Activated CD8-positive, alpha-beta memory T cell treated with anti-CD3 and anti-CD28 coated beads, Interleukin-2, amount 50 U/mL, for 48 hours (primary cell): ENCODE results near the gene UPK3BL1.
"Not testable (repeated sequence)": the region's sequence is repeated elsewhere in the genome, so short reads cannot be mapped to it uniquely, and the experiment has no call there.

Experiments
- DNase-seq: peaks from one replicate; pipeline ENCODE4 v3.0.0-alpha.2; 2020

Gene UPK3BL1, protein sequence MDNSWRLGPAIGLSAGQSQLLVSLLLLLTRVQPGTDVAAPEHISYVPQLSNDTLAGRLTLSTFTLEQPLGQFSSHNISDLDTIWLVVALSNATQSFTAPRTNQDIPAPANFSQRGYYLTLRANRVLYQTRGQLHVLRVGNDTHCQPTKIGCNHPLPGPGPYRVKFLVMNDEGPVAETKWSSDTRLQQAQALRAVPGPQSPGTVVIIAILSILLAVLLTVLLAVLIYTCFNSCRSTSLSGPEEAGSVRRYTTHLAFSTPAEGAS

DNA sequence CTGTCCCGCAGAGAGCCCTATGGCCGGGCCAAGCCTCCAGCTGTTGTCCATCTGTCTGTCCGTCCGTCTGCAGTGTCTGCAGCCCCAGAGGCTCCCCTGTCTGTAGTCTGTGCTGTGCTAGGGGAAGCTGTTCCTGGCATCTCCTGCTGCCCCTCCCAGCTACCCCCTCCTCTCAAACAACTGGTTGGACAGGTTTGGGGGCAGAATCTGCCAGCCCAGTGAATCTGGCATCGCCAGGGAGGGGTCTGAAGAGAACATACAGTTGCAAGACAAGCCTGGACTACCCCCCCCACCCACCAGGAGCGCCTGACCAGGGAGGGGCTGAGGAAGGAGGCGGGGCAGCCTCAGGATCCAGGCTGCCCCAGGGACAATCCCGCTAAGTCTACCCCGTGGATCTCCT lies at the start of gene UPK3BL1:
Gene UPK3BL1, minus strand, starts transcription at position 101 of the 400 bp plus-strand sequence. Its CDS starts 50 bp downstream, at position 51.
- DNase-seq, result not testable (repeated sequence)

DNA sequence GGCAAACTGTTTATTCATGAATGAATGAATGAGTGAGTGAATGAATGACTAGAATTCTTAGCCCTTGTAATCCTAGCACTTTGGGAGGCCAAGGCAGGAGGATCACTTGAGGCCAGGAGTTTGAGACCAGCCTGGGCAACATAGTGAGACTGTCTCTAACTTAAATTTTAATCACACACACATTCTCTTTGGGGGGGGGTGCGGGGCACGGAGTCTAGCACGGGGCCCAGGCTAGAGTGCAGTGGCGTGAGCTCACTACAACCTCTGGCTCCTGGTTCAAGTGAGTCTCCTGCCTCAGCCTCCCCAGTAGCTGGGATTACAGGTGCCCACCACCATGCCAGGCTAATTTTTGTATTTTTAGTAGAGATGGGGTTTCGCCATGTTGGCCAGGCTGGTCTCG lies 48.0 kb upstream of the UPK3BL1 start:
- DNase-seq, result not testable (repeated sequence)

DNA sequence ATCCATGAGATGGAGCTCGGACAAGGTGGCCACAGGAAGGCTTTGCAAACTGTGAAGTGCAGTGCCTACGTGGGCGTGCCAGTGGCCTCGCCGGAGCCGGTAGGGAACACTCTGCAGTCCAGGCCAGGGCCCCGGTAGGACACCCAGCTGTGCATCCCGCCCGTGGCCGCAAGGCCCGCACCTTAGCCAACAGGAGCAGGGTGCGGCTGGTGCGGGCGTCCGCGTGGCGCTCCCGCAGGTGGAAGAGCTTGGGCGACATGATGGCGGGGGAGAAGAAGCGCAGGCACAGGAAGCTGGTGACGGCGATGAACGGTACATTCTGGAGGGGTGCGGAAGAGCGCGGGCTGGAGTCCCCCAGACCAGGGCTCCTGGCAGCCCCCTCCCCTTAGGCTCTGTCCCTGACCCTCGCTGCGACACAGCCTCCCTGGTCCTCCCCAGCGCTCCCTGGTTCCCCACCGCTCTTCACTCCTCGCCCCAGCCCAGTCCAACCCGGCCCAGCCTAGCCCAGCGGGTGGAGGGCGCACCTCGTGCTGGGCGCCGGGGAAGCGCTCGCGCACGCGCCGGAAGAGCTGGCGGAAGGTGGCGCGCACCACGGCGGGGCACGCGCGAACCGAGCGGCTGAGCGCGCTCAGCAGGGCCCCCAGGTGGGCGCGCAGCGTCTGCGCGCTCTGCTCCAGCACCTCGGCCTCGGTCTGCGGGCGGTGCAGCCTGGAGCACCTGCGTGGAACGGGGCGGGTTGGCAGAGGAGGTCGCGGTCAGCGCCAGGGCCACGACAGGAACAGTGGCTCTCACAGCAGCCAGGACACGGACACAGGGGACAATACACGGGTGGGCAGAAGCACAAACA lies 47.1 kb upstream of the UPK3BL1 start:
- DNase-seq, result peak; percentile 60

DNA sequence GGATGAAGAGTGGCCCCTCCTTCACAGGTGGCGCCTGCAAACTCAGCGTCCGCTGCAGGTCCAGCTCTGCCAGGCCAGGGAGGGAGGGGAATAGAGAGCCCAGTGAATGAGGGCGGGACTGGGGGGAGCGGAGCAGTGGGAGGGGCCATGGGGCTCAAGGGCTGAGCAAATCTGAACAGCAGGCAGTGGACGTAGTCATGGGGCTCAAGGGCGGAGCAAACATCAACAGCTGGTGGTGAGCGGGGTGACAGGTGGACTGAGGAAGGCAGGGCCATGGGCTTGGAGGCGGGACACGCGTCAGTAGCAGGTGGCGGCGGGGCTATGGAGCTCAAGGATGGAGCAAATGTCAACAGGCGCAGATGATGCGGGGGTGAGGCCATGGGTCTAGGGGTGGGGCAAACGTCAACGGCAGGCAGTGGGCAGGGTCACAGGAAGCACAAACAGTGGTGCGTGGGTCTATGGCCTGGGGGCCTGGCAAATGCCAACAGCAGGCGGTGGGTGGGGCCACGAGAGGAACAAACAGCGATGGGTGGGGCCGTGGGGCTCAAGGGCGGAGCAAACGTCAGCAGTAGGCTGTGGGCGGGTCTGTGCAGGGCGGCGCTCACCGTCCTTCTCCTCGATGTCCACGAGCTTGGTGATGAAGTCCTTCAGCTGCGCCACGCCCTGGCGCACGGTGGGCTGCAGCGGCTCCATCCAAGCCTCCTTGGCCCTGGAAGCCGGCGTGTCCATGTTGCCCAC lies 45.9 kb upstream of the UPK3BL1 start:
- DNase-seq, result not testable (repeated sequence)

DNA sequence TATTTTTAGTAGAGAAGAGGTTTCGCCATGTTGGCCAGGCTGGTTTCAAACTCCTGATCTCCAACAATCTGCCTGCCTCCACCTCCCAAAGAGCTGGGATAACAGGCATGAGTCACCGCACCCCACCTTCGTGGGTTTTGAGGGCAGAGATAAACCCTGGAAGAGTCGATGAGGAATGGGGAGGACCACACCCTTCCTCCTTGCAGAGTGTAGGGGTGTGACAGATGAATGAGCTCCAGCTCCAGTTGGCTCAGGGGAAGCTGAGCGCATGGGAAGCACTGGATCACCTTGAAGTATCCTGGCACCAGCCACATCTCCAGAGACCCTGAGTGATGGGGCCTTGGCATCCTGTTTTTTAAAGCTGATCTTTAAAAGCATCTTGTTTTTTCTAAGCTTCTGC lies 40.0 kb upstream of the UPK3BL1 start:
- not testable (repeated sequence) for DNase-seq

DNA sequence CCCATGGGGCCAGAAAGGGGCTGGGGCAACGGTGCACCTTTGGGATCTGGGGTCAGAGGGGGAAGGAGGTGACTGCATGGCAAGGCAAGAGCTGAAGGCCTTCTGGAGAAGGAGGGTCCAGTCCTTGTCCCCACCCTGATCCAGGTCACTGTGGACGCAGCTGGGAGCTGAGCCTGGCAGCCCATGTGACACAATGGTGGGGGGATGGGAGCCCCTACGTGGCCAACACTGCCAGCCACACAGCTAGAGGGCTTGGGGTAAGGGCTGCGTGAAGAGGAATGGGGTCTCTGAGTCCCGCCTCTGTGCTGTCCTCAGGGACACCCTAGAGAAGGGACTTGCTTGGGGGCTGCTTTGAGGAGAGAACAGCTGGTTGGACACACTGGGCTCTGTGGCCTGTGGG lies 38.2 kb upstream of the UPK3BL1 start:
- not testable (repeated sequence) for DNase-seq

DNA sequence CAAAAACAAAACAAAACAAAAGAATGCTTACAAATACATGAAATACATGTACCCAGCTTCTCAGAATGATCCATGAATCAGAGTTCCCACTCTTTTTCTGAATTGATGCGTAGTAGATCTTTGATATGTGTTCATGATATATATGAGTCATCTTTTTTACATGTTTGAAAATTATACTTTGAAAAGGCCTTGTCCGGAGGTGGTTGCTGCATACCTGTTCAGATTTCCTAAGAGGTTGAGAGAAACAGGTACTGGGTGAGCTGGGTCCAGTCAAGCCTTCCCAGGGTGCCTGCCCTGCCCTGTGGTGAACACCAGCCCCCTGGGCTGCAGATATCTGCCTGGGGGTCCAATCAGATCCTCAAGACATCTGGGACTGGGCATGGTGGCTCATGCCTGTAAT lies 33.0 kb upstream of the UPK3BL1 start:
- DNase-seq, result peak; percentile 67

DNA sequence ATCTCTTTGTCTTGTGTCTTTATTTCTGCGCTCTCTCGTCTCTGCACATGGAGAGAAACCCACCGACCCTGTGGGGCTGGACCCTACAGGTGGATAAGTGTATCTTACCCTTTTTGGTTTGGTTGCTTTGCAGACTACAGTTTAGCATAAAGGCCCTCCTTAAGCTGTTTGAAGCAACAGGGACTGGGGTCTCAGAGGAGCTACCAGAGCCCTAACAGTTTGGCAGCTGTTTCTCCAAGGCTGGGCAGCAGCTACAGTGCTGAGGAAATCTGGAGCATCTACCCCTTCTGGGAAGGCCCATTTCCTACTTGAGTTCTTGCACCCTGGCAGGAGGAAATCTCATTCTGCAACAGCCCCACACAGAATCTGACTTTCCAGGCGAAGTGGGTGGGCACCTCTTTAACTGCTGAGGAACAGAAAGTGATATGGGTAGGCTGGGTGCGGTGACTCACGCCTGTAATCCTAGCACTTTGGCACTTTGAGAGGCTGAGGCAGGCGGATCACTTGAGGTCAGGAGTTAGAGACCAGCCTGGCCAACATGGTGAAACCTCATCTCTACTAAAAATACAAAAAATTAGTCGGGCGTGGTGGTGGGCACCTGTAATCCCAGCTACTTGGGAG lies 31.0 kb upstream of the UPK3BL1 start:
- DNase-seq, result peak; percentile 52

DNA sequence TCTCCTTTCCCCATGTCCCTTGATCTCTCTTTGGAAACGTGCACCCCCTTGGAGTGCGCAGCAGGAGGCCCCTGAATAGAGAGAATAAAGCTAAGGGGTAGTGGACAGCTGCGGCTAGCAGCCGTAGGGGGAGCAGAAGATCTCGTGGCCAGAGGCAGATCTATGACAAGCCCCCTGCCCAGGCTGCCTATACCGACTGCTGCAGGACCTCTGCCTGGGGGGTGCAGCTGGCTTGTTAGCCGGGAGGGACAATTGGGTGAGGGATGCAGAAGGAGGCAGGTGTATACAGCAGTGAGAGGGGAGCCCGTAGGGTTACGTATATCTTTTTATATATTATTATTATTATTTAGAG lies 29.3 kb upstream of the UPK3BL1 start:
- DNase-seq, result not testable (repeated sequence)

DNA sequence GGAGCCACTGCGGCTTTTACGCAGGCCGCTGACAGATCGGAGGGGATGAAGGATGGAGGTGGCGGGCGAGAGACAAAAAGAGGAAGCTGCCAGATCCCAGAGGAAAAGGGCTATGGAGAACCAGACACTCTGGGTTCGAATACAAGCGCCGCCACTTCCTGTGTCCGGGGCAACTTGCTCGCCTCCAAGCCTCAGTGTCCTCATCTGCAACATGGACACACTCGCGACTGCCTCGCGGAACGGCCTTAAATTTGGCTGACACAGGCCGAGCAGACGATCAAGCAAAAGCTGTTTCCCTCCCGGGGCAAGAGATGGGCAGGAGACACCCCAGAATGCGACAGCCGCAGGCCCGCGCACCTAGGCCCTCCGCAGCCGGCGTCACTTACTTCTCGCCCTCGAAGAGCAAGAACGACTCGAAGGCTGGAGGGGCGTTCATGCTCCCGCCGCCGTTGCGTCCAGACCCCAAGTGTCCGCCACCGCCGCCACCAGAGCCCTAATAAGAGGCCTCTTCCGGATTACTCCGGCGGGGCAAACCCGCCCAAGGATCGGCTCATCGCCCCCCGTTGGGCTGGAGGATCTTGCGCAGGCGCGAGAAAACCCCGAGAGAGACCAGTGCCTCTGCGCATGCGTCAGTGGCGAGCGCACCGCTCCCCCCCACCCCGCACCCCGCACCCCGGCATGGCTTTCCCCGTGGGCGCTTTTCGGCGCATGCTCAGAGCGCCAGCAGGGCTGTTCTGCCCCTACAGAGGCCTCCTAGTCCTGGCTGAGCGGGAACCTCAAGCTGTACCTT lies 28.8 kb upstream of the UPK3BL1 start, which contains the start of gene POLR2J2:
Gene POLR2J2, minus strand, starts transcription at position 498 of the 790 bp plus-strand sequence. Its CDS starts 62 bp downstream, at position 436.
- not testable (repeated sequence) for DNase-seq

DNA sequence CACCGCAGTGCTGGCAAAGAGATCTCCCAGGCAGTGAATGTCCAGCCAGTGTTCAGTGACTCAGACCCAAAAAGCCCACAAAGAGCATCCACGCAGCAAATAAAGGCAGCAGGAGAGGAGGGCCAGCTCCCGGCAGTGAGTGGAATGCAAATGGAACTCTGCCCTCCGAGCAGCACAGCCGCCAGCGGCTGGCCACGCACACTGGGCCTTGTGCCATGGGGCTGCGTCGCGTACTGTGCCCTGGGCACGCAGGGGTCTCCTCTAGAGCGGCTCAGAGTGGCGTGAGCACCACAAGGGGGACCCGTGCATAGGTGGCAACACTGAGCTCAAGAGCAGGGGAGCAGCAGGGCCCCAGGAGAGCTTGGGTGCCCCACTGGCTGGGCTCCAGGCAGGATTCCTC lies 24.9 kb upstream of the UPK3BL1 start:
- not testable (repeated sequence) for DNase-seq

DNA sequence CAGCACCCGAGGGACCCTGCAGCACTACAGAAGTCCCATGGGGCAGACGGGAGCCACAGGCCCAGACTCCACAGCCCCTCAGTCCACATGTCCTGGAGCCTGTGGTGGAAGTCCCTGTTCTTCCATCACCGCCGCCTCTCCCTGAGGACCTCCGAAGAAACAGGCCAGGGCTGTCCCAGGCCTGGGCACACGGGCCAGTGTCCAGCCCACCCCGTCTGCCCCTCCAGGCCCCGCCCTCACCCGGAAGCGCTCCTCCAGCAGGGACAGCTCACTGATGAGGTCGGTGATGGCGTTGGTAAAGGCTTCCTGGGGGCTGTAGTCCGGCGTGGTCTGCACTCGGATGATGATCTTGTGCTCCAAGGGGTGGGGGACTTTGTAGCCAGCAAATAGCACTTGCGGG lies 24.3 kb upstream of the UPK3BL1 start:
- not testable (repeated sequence) for DNase-seq

DNA sequence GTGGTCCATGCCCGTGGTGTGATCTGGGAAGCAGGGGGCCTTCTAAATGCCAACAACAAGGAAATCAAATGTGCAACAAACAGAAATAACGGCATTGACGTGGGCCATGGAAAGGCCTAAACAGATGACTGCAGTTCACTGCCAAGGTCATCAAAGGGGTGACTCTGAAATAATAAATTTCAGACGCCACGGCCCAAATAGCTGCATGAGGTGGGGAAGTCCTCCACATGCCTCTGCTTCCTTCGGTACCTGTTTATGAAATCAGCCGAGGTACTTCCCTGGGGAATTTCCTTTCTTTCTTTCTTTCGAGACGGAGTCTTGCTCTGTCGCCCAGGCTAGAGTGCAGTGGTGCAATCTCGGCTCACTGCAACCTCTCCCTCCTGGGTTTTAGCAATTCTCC lies 22.2 kb upstream of the UPK3BL1 start:
- DNase-seq, result peak; percentile 43

DNA sequence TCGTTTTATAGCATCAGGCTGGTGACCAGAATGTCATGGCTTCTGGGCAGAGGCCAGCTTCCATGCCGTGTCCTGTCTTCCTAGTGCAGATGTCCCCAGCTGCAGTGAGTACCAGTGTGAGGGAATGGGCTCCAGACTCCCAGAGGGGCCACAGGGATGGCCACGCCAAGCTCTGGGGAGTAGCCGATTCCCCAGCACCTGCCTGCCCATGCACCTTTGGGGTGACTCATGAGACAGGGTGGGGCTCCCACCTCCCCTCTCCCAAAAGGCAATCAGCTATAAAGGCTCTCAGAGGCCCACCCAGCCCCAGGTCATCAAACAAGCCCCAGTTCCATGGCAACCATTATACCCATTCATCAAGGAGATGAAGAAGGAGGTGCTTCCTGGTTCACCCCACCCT lies 7.3 kb upstream of the UPK3BL1 start, which contains the start of gene SPDYE2B:
Gene SPDYE2B, plus strand, starts transcription at position 396 of the 400 bp plus-strand sequence. CDS start 2,030 bp downstream, outside the sequence.
- DNase-seq, result not testable (repeated sequence)

DNA sequence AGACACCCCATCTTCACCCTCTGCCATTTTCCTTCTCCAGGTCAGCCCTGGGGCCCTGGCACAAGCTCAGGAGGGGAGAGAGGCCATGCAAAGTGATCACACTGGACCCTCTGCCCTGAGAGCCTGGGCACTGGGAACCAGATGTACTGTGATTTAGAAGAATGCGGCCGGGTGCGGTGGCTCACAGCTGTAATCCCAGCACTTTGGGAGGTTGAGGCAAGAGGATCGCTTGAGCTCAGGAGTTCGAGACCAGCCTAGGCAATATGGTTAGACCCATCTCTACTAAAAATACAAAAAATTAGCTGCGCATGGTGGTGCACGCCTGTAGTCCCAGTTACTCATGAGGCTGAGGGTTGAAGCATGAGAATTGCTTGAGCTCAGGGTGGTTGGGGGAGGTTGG lies 5.2 kb upstream of the UPK3BL1 start:
- DNase-seq, result peak; percentile 52

DNA sequence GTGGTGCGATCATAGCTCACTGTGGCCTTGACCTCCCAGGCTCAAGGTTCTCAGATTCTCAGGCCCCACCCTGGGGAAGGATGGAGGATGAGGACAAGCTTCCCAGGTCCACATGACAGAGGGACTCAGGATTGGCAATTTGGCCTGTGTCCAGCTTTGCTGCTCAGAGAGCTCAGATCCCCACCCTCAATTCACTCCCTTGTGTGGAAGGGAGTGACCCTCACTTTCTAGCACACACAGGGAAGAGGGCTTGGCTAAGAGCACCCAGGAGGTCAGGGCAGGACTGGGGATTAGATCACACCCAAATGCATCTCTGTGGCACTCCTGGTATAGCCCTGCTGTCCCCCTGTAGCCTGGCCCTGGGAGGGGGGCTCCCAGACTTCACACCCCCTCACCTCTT lies 813 bp upstream of the UPK3BL1 start:
- not testable (repeated sequence) for DNase-seq

DNA sequence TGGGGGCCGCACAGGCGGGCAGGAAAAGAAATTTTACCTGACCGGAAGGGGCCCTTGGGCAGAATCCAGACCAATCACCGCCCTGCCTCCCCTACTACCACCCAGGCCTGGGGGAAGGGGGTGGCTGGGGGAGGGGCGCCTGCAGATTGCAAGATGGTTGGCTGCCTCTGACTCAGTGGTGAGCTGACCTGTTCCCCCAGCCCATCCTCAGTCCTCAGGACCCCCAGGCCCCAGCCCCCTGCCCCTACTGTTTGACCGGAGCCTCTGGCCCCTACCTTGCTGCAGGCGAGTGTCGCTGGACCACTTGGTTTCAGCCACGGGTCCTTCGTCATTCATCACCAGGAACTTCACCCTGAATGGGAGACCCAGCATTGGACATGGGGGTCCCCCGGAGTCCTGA lies 3.7 kb downstream of the UPK3BL1 start:
- peak; percentile 55 for DNase-seq

DNA sequence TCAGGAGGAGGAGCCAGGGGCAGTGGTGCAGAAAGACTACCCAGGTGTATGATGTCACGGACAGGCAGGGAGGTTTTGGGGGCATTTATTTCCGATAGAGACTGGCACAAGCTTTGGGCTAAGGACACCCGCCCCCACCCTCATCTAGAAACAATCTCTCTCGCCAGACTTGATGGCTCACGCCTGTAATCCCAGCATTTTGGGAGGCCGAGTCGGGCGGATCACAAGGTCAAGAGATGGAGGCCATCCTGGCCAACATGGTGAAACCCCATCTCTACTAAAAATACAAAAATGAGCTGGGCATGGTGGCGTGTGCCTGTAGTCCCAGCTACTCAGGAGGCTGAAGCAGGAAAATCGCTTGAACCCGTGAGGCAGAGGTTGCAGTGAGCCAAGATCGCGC lies 5.6 kb downstream of the UPK3BL1 start:
- DNase-seq, result peak; percentile 49

DNA sequence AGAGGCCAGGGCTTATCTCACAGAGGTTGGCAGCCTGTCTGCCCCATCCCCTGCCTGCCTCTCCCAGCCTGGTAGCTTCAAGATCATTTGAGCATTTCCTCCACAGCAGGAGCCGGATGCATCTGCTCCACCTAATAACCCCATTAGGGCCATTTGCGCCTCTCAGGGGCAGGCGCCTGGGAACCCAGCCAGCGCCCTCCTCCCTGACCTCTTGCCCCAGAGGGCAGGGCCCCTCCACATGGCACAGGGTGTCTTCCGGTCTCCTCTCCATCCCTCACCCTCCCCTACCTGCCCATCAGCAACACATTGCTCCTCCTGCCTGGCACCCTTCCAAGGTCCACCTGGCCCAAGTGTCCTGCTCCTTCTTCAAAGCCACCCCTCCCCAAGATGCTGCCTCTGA lies 7.2 kb downstream of the UPK3BL1 start:
- not testable (repeated sequence) for DNase-seq

DNA sequence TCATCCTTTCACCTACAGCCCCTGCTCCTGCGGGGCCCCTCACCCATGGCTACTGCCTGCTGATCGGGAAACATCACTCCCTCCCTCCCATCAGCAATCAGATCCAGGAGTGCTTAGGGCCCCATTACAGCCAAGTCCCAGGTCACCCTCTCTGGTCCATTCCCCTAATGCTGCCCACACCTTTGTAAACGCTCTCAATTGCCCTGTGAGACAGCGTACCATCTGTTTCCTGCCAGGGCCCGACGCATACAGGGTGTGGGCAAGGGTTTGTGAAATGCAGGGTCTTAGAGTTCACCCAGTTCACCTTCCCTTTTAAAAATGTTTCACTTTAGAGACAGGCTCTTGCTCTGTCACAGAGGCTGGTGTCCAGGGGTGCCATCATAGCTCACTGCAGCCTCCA lies 8.3 kb downstream of the UPK3BL1 start:
- DNase-seq, result not testable (repeated sequence)

DNA sequence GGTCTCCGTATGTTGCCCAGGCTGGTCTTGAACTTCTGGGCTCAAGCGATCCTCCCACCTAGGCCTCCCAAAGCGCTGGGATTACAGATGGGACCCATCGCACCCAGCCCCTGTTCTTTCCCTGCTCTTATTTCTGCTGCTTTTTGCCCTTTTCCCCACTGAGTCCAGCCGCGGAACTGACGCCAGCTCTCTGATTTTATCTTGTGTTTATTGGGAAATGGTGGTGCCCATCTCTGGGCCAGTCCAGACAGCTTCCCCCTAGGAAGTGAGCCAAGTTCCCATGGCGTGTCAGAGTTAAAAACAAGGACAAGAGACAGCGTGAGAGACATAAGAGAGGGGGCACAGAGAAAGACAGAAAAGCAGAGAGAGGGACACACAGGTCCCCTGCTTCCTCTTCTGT lies 12.0 kb downstream of the UPK3BL1 start:
- peak; percentile 35 for DNase-seq
